A673 (cell line): ENCODE data around the gene SMAD4.

ENCODE experiments used
- CTCF ChIP-seq: fragments of 300-800, 200-600 bp; sonication (generic); conservative IDR thresholded peaks from 2 replicates; pipeline ENCODE4 v1.5.1; 2017; ENCODE audit warnings: low read depth, mild to moderate bottlenecking, antibody characterized with exemption, low read length, moderate library complexity, mixed read lengths
- EZH2 ChIP-seq: fragments of 200-600 bp; sonication (generic); IDR thresholded peaks from 2 replicates; pipeline ENCODE4 v1.6.1; 2017; ENCODE audit warnings: borderline replicate concordance, low read depth, mild to moderate bottlenecking, mixed read lengths, antibody characterized with exemption, low read length; ENCODE audit not compliant: poor library complexity, severe bottlenecking

GRCh38 chr18:51107082-51107481, 77.1 kb downstream of the SMAD4 start:
- TF ChIP-seq EZH2 = no peak
- no peak for TF ChIP-seq CTCF
